ENCODE results near the gene CNOT6.

The CNOT6 gene

DNA sequence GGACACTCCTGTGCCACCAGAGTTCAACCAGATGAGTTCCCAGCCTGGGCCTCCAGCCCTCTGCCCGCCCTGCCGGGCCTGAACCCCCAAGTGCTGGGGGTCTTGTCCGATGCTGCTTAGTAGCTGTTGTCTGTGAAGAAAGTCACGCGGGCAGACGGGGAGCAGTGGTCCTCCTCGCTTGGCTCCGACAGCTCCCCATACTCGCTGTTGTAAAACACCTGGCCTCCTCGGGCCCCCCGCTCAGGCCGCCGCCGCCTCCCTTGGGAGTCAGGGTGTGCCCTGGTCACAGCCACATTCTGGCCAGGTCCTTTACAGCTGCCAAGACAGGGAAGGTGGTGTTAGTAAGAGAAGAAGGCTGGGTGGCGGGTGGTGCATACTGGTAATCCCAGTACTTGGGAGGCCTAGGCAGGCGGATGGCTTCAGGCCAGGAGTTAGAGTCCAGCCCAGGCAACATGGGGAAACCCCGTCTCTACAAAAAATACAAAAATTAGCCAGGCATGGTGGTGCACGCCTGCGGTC lies 109.0 kb downstream of the CNOT6 start:
- no peak for DNase-seq

DNA sequence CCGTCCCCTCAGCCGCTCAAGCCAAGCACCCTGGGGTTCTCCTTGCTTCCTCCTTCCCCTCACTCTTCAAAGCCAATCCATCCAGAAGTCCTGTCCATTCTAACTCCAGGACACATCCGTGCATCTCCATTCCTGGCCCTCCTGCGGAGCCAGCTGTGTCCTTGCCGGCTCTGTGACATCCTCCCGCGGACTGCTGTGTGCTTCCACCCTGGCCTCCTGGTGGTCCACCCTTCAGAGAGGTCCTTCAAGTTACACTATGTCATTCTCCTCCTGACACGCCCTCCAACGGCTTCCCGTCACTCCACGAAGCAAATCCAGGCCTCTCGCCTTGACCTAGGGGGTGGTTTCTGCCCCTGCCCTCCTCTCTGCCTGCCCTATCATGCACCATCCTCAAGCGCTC lies 110.1 kb downstream of the CNOT6 start:
- no peak for DNase-seq

DNA sequence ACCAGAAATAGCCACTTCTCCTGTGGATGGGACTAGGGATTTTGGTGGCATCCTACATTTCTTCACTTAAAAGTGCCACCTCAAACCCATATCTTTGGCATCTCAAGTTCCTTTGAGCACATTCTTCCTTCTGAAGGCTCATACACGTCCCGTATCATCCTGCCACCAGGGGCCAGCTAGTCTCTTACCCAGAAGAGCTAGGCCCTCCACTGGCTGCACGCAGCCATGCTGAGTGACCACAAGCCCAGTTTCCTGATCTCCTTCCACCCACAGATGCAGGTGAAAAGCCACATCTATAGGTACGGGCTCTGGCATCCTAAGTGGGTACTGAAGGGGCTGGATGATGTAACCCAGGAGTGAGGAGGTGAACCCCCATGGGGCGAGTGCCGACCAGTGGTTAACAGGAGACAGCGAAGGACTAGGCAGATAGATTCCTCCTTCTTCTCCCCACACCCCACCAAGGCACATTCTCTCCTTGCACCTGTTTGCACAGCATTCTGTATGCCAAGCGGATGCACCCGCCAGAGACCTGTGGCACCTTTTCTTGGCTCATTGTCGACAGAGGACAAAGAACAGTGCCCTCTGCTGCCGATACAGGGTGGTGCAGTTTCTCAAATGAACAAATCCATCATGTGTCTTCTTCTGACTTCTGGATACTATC lies 111.5 kb downstream of the CNOT6 start:
- peak; percentile 14 for DNase-seq

DNA sequence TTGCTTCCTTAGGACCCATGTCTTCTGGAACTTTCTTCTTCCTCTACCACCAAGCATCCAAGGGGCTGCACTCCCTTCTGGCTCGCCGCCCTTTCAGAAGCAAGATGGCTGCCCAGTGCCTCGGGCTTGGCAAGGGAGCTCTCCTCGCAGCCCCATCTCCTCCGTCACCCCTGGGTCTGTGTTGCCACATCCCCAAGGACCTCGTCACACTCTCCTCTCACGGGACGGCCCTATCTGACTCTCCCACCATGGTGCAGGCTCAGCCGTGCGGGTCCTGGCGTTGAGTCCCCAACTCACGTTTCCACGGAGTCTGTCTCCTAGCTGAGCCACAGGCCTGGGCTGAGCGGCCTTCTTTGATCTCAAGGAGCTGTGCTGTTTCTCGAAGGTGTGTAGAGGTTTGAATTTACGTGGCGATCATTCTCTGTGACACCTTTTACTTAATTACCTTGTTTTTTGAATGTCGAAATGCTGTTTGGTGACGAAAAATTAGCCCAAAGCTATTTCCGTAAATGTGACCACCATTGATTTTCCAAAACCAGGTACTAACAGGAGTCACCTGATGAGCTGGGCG lies 112.1 kb downstream of the CNOT6 start:
- DNase-seq: no peak

DNA sequence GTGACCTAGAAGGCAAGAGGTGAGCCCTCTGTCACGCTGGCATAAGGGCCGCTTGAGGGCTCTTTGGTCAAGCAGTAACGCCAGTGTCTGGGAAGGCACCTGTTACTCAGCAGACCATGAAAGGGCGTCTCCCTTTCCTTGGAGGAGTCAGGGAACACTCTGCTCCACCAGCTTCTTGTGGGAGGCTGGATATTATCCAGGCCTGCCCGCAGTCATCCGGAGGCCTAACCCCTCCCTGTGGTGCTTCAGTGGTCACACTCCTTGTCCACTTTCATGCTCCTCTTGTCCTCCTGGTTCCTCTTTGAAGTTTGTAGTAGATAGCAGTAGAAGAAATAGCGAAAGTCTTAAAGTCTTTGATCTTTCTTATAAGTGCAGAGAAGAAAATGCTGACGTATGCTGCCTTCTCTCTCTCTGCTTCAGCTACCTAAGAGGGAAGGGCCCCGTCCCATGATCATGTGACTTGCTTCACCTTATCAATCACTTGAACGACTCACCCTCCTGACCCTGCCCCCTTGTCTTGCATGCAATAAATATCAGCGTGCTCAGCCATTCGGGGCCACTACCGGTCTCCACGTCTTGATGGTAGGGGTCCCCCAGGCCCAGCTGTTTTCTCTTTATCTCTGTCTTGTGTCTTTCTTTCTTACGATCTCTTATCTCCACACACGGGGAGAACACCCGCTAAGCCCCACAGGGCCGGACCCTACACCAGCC lies 113.8 kb downstream of the CNOT6 start:
- DNase-seq: no peak

DNA sequence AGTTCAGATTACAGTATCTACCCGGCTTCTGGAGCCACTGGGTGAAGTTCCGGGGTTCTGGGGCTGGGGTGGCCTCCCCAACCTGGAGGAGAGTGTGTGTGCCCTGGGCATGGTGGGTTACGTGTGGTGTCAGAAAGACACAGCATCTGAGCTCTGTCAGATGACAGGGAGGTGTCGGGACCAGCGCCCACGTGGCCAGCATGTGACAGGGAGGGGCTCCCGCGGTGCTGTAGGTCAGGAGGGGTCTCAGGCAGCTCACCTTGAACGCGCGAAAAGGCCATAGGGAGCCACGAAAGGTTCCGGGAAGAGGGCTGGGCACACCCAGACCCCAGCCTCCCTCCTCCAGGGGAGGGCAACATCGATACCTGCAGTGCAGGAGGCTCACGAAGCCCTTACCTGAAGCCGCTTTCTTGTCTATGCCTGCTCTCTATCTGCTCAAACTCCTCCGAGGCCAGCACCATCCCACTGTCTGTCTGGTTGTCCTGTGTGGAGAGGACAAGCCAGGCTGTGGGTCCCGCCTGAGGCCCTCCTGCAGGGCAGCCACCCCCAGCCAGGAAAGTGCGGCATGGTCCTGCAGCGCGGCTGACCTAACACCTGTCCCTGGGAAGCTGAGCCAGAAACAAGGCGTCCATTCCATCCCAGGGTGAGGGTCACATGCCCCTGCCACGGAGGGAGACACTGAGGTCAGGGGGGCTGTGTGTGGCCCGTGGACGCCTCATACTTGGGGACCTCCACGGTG lies 114.6 kb downstream of the CNOT6 start:
- DNase-seq: no peak

DNA sequence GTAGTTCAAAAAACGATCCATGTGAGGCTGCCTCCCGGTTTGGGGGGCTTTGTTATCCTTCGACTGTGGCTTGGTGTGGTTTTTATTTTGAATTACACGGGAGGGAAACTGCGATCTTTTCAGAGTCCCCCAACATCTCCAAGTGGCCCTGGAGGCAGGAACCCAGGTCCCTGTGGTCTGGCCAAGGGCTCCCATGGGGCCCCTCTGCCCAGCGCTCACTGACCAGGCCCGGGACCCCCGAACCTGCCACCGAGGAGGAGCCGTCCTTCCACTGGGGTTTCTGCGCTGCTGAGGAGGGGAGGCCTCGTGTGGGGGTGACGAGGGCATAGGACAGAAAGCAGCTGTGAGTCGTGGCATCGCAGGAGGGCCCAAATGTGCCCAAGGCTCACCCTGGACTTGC lies 115.2 kb downstream of the CNOT6 start:
- no peak for DNase-seq

DNA sequence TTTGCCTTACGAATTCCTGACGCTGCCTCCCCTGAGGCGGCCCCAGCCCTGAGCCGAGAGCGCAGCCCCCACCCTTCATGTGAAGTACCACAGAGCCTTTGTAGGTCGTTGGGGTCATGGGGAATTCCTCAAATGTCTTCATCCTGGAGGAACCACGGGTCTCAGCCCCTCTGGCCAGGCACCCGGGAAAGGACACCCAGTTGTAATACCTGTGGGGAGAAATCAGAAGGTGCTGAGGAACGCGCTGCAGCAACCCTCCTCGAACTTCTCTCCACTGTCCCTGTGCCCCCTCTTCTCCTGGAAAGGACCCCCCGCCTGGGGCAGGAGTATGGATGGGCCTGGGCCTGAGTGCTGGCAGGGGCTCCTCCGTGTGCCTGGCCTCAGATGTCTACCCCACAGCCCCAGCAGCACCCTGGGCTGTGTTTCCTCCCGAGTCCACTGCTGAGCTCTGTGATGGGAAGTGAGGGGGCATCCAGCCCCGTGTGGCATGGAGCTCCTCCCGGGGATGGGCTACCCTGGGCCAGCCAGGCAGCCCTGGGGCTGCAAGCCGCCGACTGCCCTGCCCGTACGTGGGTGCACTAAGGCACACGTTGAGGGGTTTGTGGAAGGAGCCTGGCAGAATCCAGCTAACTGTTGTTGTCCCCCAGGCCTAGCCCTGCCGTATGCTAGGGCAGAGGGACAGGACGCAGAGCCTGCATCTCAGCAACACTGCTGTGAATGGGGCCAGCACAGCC lies 115.8 kb downstream of the CNOT6 start:
- DNase-seq: no peak

DNA sequence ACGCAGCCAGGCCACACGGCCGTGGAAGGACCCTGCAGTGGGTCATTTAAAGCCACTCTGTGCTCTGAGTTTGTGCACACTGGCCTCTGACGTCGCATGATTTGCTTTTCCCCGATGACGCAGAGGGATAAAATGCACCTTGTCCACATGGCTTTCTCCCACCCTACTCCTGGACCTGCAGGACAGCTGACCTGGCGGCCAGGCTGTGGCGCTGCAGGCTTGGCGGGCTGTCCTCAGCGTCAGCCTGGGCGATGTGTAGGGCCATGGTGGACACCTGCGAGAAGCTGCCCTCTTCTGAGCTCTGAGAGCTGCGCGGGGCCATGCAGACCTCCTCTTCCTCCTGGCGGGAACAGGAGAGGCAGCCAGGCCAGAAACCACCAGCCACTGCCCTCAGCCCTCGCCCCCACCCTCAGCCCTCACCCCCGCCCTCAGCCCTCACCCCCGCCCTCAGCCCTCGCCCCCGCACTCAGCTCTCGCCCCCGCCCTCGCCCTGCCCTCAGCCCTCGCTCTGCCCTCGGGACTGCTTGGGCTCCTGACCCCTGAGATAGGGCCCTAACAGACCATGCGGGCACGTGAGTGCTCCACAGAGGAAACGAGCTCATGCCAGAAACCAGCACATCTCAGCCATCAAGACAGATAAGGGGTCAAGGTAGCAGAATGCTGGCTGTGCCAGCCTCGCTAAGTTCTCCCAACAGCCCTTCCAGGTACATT lies 117.1 kb downstream of the CNOT6 start:
- DNase-seq: no peak

DNA sequence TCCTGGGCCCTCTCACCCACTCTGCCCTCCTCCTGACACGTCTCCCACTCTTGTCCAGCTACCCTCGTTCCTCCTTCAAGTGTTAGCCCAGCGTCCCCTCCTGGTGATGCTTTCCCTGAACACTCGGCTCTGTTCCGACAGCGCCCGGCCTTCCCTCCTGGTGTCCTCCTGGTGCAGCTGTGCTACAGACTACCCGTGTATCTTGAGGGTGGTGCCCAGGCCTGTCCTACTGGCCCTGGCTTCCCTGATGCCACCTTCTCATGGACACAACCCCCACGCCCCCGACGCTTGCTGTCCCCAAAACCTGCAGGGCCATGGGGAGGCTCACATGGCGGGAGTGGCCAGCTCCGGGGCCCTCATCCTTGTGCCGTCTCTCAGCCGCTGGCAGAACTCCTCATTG lies 118.5 kb downstream of the CNOT6 start:
- no peak for DNase-seq

DNA sequence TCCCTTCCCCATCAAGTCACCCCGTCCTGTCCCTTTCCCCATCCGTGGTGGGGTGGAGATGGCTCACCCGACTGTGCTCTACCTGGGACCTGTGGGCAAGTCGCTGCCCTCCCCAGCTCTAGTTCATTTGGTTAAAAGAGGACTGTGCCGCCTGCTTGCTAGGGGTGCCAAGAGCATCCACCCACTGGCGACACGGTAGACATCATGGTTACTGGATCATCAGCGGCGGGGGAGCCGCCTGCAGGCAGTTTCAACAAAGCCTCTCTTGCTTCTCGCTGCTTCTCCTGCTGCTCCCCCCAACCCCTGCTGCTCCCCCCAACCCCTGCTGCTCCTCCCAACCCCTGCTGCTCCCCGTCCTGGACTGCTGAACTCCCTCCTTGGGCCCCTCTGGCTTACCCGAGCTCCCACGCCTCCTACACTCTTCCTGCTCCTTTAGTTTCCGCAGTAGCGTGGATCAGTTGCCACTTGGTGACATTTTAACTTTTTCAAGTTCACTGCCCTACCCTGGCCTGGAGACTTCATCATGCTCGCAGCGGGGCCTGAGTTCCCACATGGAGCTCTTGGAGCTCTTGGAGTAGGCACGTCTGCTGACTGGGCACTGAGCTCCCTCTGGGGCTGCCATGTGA lies 119.1 kb downstream of the CNOT6 start:
- DNase-seq: no peak

DNA sequence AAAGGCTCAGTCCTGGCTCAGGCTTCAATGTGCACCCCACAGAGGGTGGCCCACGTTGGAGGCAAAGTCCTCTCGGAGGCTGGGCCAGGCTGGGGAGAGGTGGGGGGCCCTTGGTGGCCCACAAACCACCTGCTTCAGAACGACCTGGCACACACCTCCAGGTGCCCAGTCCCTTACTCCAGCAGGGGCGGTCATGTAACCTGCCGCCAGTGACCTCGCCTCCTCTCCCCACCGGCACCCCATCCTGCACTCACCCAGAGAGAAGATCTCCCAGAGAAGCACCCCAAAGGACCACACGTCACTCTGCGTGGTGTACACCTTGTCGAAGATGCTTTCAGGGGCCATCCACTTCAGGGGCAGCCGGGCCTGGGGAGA lies 119.6 kb downstream of the CNOT6 start:
- no peak for DNase-seq

DNA sequence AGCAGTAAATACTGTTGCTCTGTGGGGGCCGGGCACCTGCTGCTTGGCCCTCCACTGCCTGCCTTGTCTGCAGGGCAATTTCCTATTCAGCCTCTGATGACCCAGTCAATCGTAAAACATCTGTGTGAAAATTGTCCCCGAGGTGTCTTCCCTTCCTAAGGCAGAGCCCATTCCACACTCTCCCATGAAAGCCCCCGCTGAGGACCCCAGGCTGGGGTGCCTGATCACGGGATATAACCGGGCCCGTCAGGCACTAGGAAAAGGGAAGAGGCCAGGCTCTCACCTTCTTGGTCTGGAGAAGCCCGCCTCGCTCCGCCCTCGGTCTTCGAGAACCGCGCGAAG lies 124.3 kb downstream of the CNOT6 start:
- no peak for DNase-seq

DNA sequence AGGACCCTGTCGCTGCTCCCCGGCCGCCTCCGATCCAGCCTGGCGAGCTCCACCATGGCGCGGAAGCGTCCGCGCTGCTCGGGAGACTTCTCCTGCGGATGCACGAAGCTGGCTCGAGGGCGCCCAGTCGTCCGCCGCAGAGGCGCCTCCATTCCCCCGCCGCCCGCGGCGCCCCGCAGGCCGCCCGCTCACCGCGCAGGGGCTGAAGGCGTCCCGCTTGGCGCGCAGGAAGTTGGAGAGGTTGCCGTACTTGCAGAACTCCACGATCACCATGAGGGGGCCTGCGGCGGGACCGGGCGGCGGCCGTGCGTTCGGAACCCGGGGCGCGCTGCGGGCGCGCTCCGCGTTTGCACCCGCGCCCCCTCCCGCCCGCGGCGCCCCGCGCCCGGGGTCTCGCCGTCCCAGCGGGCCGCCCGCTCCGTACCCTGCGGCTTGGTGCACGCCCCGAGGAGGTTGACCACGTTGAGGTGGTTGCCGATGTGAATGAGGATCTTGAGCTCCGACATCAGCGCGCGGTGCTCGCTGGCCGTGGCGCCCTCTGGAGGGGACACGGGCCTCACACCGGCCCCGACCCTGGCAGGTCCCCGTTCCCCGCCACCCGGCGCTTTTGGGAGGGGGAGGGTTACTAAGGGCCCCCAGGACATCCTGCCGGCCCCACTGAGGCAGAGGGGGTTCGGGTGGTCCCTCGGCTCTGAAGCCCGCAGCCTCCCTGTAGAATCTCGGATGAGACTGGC lies 124.8 kb downstream of the CNOT6 start:
- DNase-seq: no peak

DNA sequence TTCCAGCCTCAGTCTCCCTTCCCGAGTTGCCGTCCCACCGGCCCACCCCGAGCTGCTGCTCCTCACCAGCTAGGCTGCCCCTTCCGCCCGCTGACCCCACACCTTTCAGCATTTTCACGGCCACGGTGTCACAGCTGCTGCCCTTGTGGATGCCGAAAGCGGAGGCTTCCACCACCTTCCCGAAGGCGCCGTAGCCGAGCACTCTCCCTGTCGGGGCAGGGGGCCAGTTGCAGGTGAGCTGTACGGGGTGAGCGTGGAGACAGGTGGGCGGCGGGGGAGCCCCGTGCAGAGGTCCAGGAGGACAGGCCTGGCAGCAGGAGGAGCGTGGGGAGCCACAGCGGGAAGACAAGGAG lies 125.4 kb downstream of the CNOT6 start:
- no peak for DNase-seq

DNA sequence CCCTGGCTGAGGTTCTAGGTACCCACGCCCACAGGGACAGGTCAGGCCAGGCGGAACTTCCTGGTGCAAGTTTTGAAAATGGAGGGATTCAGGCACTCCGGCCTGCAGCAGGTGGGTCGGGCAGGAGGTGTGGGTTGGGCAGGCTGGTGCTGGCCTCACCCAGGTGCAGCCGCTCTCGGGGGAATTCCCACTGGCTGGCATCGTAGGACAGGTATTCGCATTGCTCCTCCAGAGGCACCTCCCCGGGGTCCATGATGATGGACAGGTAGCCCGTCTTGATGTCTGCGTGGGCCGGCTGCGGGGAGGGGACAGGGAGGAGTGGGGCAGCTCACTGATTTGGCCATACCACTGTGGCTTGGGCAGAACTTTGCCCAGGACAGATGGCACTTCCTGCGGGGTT lies 125.8 kb downstream of the CNOT6 start:
- no peak for DNase-seq

DNA sequence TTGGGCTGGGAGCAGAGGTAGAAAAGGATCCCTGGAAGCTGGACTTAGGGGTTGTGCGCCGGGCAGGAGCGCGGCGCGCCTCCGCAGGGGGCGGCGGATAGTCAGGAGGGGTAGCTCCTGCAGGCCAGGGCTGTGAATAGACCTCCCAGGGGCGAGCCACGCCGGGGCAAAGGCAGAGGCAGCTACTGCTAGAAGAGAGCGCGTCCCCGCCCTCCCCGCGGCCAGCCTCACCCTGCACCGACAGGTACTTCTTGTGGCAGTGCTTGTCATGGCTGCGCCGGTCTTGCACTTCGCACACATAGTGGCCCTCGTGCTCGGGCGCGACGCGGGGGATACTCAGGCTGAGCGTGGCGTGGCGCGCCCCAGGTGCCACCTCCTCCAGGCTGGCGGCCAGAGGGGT lies 127.1 kb downstream of the CNOT6 start:
- no peak for DNase-seq

DNA sequence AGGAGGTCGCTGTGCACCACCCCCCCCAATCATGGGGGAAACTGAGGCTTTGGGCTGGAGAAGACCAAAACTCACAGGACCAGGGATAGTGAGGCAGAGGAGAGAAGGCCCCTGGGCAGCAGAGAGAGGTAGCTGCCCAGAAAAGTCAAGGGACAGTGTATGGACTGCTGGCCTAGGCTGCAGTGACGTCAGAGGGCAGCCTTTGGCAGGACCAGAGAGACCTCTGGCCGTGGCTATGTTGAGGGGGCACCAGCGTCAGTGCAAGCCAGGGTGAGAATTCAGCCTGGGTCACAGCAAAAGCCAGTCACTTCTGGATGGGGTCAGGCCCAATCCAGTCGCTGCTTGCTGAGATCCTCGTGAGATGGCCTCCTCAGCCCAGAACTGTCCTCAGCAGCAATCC lies 128.7 kb downstream of the CNOT6 start:
- DNase-seq: no peak

DNA sequence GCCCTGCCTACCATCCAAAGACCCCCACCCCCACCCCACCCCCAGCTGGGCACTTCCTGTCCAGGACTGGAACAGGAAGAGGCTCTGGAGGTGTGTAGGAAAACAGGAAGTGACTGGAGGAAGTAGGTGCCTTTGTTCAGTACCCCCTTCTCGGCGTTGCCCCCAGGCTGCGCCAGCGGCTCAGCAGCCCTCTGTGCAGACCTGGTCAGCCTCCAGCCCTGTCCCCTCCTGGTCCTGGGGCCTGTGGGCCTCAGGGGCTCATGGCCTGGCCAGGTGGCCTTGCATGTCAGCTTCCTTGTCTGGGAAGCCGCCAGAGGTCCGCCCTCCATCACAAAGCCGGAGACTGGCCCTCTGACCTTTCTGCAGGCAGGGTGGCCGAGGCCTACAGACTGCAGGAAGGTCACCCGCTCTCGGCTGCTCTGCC lies 129.2 kb downstream of the CNOT6 start:
- DNase-seq: no peak

DNA sequence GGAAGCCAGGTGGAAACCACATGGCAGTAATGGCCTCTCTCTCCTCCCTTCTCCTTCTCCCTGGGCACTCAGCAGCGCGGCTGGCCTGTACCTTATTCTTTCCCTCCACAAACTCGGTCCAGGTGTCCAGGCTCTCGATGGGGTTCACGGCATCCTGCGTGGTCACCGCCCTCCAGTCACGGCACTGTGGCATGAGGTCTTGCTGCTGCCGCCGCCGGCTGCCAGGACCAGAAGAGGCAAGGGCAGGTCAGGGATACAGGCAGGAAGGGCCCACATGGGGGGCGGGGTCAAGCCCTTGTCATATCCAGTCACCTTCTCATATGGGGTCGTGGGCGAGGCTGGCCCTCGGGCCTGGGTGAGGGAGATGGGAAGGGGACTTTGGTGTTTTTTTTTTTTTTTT lies 129.7 kb downstream of the CNOT6 start:
- no peak for DNase-seq

DNA sequence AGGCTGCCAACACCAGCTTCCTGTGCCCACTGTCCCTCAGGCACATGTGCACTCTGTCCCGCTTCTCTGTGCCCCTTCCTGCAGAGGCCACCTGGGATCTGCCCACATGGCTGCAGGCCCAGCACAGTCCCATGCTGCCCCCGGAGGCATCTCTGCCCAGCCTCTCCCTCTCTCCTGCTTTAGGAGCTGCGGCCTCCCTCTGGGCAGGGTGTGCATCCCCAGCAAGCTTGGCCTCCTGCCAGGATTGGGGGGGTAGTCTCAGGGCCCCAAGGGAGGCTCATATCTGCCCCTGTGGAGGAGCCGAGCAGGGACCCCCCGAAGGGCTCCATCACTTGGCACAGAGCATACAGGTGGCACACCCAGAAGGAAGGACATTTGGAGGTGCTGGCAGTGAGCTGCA lies 130.4 kb downstream of the CNOT6 start:
- DNase-seq: no peak
